Kidney (tissue), 14 donors: ENCODE results near the gene FBN1. TPM values are rescaled to one million over a fixed set of nuclear protein-coding genes. Genes with fewer than 3 reads are reported as not detected.

Source experiments
- DNase-seq, 5 donors: peaks; one replicate each; pipeline ENCODE4 v3.0.0-alpha.2; 2013 to 2020
- FAIRE-seq: peaks from 2 replicates; lab custom pipeline; 2012; peaks lifted over from hg19 to GRCh38; lab: Jason Lieb, UNC
- H3K27ac ChIP-seq, 2 donors: one replicate each; pipeline ENCODE4 v1.7.0; 2013; ENCODE audit warnings: low read depth in 2 of 2, low read length in 2 of 2, inconsistent platforms in 1 of 2
- H3K27me3 ChIP-seq: one replicate; pipeline ENCODE4 v1.7.1; 2013; ENCODE audit warnings: low read length, inconsistent platforms; ENCODE audit not compliant: control insufficient read depth, insufficient read depth
- H3K36me3 ChIP-seq, 3 donors: one replicate each; pipeline versions ENCODE4 v1.7.0 to v1.7.1; 2013; ENCODE audit warnings: low read length in 3 of 3, control low read depth in 1 of 3, inconsistent platforms in 1 of 3; ENCODE audit not compliant: insufficient read depth in 3 of 3, control insufficient read depth in 2 of 3
- H3K4me1 ChIP-seq, 3 donors: one replicate each; pipeline versions ENCODE4 v1.7.0 to v1.7.1; 2013; ENCODE audit warnings: low read length in 3 of 3, inconsistent platforms in 1 of 3, low read depth in 1 of 3; ENCODE audit not compliant: control insufficient read depth in 2 of 3, insufficient read depth in 2 of 3
- H3K4me3 ChIP-seq, 3 donors: one replicate each; pipeline versions ENCODE4 v1.7.0 to v1.8.1; 2013; ENCODE audit warnings: low read length in 3 of 3, control low read depth in 1 of 3, inconsistent platforms in 1 of 3
- H3K9ac ChIP-seq, 3 donors: one replicate each; pipeline versions ENCODE4 v1.7.0 to v1.7.1; 2013; ENCODE audit warnings: low read length in 3 of 3, control low read depth in 1 of 3, inconsistent platforms in 1 of 3
- H3K9me3 ChIP-seq, 3 donors: one replicate each; pipeline versions ENCODE4 v1.7.0 to v1.7.1; 2013; ENCODE audit warnings: low read length in 3 of 3, control low read depth in 1 of 3, inconsistent platforms in 1 of 3; ENCODE audit not compliant: control insufficient read depth in 2 of 3, insufficient read depth in 1 of 3
- CTCF ChIP-seq: IDR thresholded peaks from 3 replicates; pipeline ENCODE4 v1.5.1; 2012; ENCODE audit warnings: mild to moderate bottlenecking, moderate library complexity, borderline replicate concordance; ENCODE audit not compliant: insufficient read depth; ENCODE audit errors: extremely low read depth
- intact Hi-C: fragments of 100-400 bp; cut with DNase I; formaldehyde crosslinking; loops from one replicate; pipeline ENCODE4 v1.11.1; 2022
- polyA plus RNA-seq: library from polyadenylated mRNA; stranded (reverse); fragments of 350-450 nt; fragmentation: Illumina TruSeq; extraction: RNeasy Lipid Tissue Mini Kit (QIAGEN cat#74804); gene quantifications from one replicate; pipeline ENCODE4 v1.2.3, GENCODE V29; 2014; ENCODE audit warnings: low read depth, low replicate concordance; ENCODE audit not compliant: insufficient read depth
- total RNA-seq: library from RNA; stranded (reverse); fragmentation: NEBNext Ultra II Directional; extraction: Animal tissue kit (Norgen Biotek cat#: 25700); gene quantifications from one replicate; pipeline ENCODE4 v1.2.1, GENCODE V29; 2021
- donor health status: control.
- donor health status: control.
- donor health status: control.
- donor health status: control.
- donor health status: control.
- donor health status: DM: yes; HTN: yes; CAD: no.
- donor health status: Normal renal cell carcinoma (clear cell type).

FBN1 gene
- total and polyA plus RNA-seq, 2 donors from 2014 or later, result 2.4 to 30.8 TPM

GRCh38 chr15:48646331-48646730 is 822 bp upstream of the FBN1 start:
- intact Hi-C loops, result no loop called here
- Histone ChIP-seq H3K4me3 (peak overlapping the region in 2 of 3 donors; percentile 71 to 73), H3K9ac (peak overlapping the region in 1 of 3 donors; percentile 10)

GRCh38 chr15:48644827-48645557 is 517 bp downstream of the FBN1 start:
- no peak for FAIRE-seq
- H3K27ac ChIP-seq, result peak overlapping the region in 1 of 2 donors; percentile 63
- intact Hi-C loops, result no loop called here
- peaks cover 0 to 3% (median 0%) of the 10 kb centered on the region in 3 donors for H3K4me1 ChIP-seq
- H3K36me3 ChIP-seq, result no peaks in the 10 kb centered on the region
- H3K9ac ChIP-seq, result peak overlapping the region in 1 of 3 donors; percentile 10
- no peaks in the 10 kb centered on the region for H3K9me3 ChIP-seq
- TF ChIP-seq CTCF, result no peak
- no peaks in the 10 kb centered on the region for H3K27me3 ChIP-seq
- peak overlapping the region; percentile 73 to 79 (median 76) for H3K4me3 ChIP-seq
- DNase-seq, result peak; percentile 70 to 89 (median 80)

More at GRCh38 chr15:48646331-48646730, 822 bp upstream of the FBN1 start:
- Histone ChIP-seq H3K9me3 (no peaks in the 10 kb centered on the region), H3K4me1 (peaks cover 0 to 3% (median 0%) of the 10 kb centered on the region in 3 donors), H3K36me3 (no peaks in the 10 kb centered on the region), H3K27me3 (no peaks in the 10 kb centered on the region), H3K27ac (peak overlapping the region in 1 of 2 donors; percentile 70)
- no peak for TF ChIP-seq CTCF
- FAIRE-seq (no peak), DNase-seq (peak in 1 of 5 donors; percentile 22)

GRCh38 chr15:48644467-48644826 is 1.1 kb downstream of the FBN1 start:
- peak overlapping the region in 1 of 2 donors; percentile 63 for H3K27ac ChIP-seq
- peaks cover 0 to 3% (median 0%) of the 10 kb centered on the region in 3 donors for H3K4me1 ChIP-seq
- DNase-seq (peak in 1 of 5 donors; percentile 71), FAIRE-seq (no peak)
- peak overlapping the region; percentile 57 to 69 (median 67) for H3K9ac ChIP-seq
- TF ChIP-seq CTCF, result no peak
- H3K9me3 ChIP-seq, result no peaks in the 10 kb centered on the region
- H3K36me3 ChIP-seq, result no peaks in the 10 kb centered on the region
- intact Hi-C loops, result no loop called here
- no peaks in the 10 kb centered on the region for H3K27me3 ChIP-seq
- H3K4me3 ChIP-seq, result peak overlapping the region; percentile 73 to 79 (median 76)
